ENCODE results near the gene OR4D1.

DNA sequence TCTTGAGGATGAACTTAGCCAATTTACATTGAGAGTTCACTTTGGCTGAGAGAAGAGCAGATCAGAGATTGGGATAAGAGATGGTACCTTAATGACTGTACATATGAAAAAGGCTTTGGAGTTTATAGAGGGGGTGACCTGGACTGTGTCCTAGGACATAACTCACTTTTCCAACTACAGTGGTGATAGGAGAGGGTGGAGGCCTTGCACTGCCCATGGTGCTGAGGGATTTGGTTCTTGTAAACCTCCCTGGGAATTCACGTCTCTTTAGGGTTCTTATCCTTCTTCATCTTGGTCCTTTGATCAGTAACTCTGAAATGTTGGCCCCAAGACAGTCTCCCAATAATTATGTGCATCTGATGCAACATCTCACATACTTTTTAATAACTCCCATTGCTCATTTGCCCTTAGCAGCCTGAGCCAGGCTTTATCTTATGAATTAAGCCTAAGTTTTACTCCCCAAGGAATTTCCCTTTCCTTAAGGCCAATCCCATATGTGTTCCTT is at the start of gene OR4D1:
- TF ChIP-seq, protein P1, sequence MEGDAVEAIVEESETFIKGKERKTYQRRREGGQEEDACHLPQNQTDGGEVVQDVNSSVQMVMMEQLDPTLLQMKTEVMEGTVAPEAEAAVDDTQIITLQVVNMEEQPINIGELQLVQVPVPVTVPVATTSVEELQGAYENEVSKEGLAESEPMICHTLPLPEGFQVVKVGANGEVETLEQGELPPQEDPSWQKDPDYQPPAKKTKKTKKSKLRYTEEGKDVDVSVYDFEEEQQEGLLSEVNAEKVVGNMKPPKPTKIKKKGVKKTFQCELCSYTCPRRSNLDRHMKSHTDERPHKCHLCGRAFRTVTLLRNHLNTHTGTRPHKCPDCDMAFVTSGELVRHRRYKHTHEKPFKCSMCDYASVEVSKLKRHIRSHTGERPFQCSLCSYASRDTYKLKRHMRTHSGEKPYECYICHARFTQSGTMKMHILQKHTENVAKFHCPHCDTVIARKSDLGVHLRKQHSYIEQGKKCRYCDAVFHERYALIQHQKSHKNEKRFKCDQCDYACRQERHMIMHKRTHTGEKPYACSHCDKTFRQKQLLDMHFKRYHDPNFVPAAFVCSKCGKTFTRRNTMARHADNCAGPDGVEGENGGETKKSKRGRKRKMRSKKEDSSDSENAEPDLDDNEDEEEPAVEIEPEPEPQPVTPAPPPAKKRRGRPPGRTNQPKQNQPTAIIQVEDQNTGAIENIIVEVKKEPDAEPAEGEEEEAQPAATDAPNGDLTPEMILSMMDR (IDR thresholded peaks at IDR 0.05; ENCODE audit: borderline replicate concordance, extremely low read depth, low read length, poor library complexity, severe bottlenecking), result no peak
- TF ChIP-seq EZH2 (IDR thresholded peaks at IDR 0.05; ENCODE audit: borderline replicate concordance, low read depth, low read length, severe bottlenecking), result no peak
